K562 (cell line): ENCODE results near the gene BMAL2. TPM values are rescaled to one million over a fixed set of nuclear protein-coding genes. Genes with fewer than 3 reads are reported as not detected.

ENCODE experiments used
- ATAC-seq: fragments of 200-7000 bp; cut with Tn5 transposase; 3 replicates; pipeline ENCODE4 v1.9.1; 2020; ENCODE audit warnings: moderate library complexity
- BruUV-seq: library from RNA; stranded (reverse); fragments of 400-500 nt; replicated peaks from 2 replicates; lab custom pipeline; 2021; lab: Mats Ljungman, UMichigan
- CTCF ChIA-PET: fragments of 300-600 bp; formaldehyde crosslinking; extraction: SDS; loops from one replicate; lab custom pipeline; 2021; ENCODE audit warnings: low intra/inter-chr PET ratio; lab: Yijun Ruan, JAX
- POLR2A ChIA-PET: fragments of 300-600, 350-650 bp; sonication (Branson Sonifier 250); formaldehyde crosslinking; extraction: SDS; loops from one replicate; lab custom pipeline; 2021; ENCODE audit warnings: antibody characterized with exemption, inconsistent platforms; lab: Yijun Ruan, JAX
- DNase-seq, 4 experiments: peaks; one replicate each; pipeline versions ENCODE4 v3.0.0 to v3.0.0-alpha.2; 2011 to 2018; ENCODE audit warnings: low spot score in 3 of 4, mixed read lengths in 3 of 4; ENCODE audit errors: extremely low read depth in 1 of 4
- FAIRE-seq: peaks from 2 replicates; lab custom pipeline; 2011; peaks lifted over from hg19 to GRCh38; lab: Jason Lieb, UNC
- H2AFZ ChIP-seq: 2 replicates; pipeline ENCODE4 v1.6.0; 2011; ENCODE audit warnings: low read depth, low read length, control low read depth, inconsistent platforms
- H3K27ac ChIP-seq: fragments of 200-600 bp; 3 replicates; pipeline ENCODE4 v1.8.0; 2011; ENCODE audit warnings: low read depth, mild to moderate bottlenecking, control low read depth, inconsistent platforms, low read length, moderate library complexity, mixed read lengths; ENCODE audit errors: extremely low read depth
- H3K27me3 ChIP-seq, 2 experiments: fragments of 300-600 bp in 1 of 2; 2 replicates in 1 of 2; 3 replicates in 1 of 2; pipeline versions ENCODE4 v1.6.0 to v1.8.0; 2011; ENCODE audit warnings: inconsistent platforms in 2 of 2, low read length in 2 of 2, mild to moderate bottlenecking in 1 of 2, mixed read lengths in 1 of 2, moderate library complexity in 1 of 2; ENCODE audit not compliant: control insufficient read depth in 2 of 2, insufficient read depth in 2 of 2
- H3K36me3 ChIP-seq: fragments of 300-600 bp; 3 replicates; pipeline ENCODE4 v1.8.0; 2011; ENCODE audit warnings: mild to moderate bottlenecking, low read length, inconsistent platforms; ENCODE audit not compliant: control insufficient read depth, insufficient read depth
- H3K4me1 ChIP-seq, 2 experiments: fragments of 200-600 bp in 1 of 2; replicated peaks in 1 of 2; 2 replicates in 1 of 2; 3 replicates in 1 of 2; pipeline versions ENCODE4 v1.5.1 to v1.8.0; 2011; ENCODE audit warnings: inconsistent platforms in 2 of 2, low read length in 2 of 2, mild to moderate bottlenecking in 1 of 2, mixed read lengths in 1 of 2, moderate library complexity in 1 of 2; ENCODE audit not compliant: control insufficient read depth in 2 of 2, insufficient read depth in 2 of 2
- H3K4me2 ChIP-seq: 2 replicates; pipeline ENCODE4 v1.6.1; 2011; ENCODE audit warnings: low read length, control low read depth, inconsistent platforms, mixed read lengths; ENCODE audit not compliant: insufficient read depth
- H3K4me3 ChIP-seq: fragments of 200-600 bp; sonication (generic), shearing (Covaris generic); 2 replicates; pipeline ENCODE4 v1.5.1; 2016; ENCODE audit warnings: control low read depth, inconsistent platforms
- H3K79me2 ChIP-seq: fragments of 200-600 bp; 3 replicates; pipeline ENCODE4 v1.8.0; 2011; ENCODE audit warnings: low read length, inconsistent platforms; ENCODE audit not compliant: control insufficient read depth, insufficient read depth
- H3K9ac ChIP-seq, 2 experiments: 2 replicates each; pipeline versions ENCODE4 v1.6.0 to v1.6.1; 2011; ENCODE audit warnings: low read depth in 2 of 2, low read length in 2 of 2, control low read depth in 1 of 2, inconsistent platforms in 1 of 2, mild to moderate bottlenecking in 1 of 2, mixed read lengths in 1 of 2; ENCODE audit not compliant: insufficient read depth in 1 of 2
- H3K9me1 ChIP-seq: one replicate; pipeline ENCODE4 v1.6.0; 2011; ENCODE audit warnings: inconsistent platforms, mild to moderate bottlenecking, low read length, moderate library complexity; ENCODE audit not compliant: control insufficient read depth, insufficient read depth
- H3K9me3 ChIP-seq: replicated peaks from 2 replicates; pipeline ENCODE4 v1.5.1; 2011; ENCODE audit warnings: low read depth, low read length, inconsistent platforms; ENCODE audit not compliant: control insufficient read depth, insufficient read depth
- H4K20me1 ChIP-seq: replicated peaks from 2 replicates; pipeline ENCODE4 v1.6.1; 2011; ENCODE audit warnings: low read length, inconsistent platforms, mixed read lengths; ENCODE audit not compliant: control insufficient read depth, insufficient read depth
- CBX8 ChIP-seq: fragments of 200-600 bp; sonication (generic); IDR thresholded peaks from 2 replicates; pipeline ENCODE4 v1.6.1; 2012; ENCODE audit warnings: borderline replicate concordance, mixed run types, low read depth, mild to moderate bottlenecking, moderate library complexity, mixed read lengths, low read length, control low read depth, inconsistent platforms; ENCODE audit not compliant: poor library complexity, severe bottlenecking; ENCODE audit errors: extremely low read depth
- CSDE1 ChIP-seq, 2 experiments: fragments of 450-650 bp; IDR thresholded peaks; 2 replicates each; pipeline ENCODE4 v1.6.1; 2016; ENCODE audit warnings: mild to moderate bottlenecking in 1 of 2
- GTF2F1 ChIP-seq: IDR thresholded peaks from 2 replicates; pipeline ENCODE4 v1.6.1; 2011; ENCODE audit warnings: low read depth, low read length, improper control_type of control experiment
- JUN ChIP-seq, 2 experiments: sonication (generic) in 1 of 2; formaldehyde crosslinking in 1 of 2; IDR thresholded peaks; 2 replicates each; pipeline versions ENCODE4 v1.6.1 to v1.8.0; 2012 to 2022; ENCODE audit warnings: borderline replicate concordance in 2 of 2, mild to moderate bottlenecking in 2 of 2, improper control_type of control experiment in 1 of 2, low read depth in 1 of 2, low read length in 1 of 2, missing genetic modification reagents in 1 of 2
- NR2C1 ChIP-seq, 2 experiments: fragments of 450-650 bp; IDR thresholded peaks; 2 replicates each; pipeline ENCODE4 v1.6.1; 2017; ENCODE audit warnings: mild to moderate bottlenecking in 2 of 2, antibody characterized with exemption in 1 of 2, inconsistent platforms in 1 of 2, missing compliant biosample characterization in 1 of 2, missing genetic modification characterization in 1 of 2
- POLR2AphosphoS5 ChIP-seq: IDR thresholded peaks from 2 replicates; pipeline ENCODE4 v1.6.1; 2011; ENCODE audit warnings: mild to moderate bottlenecking, low read depth, low read length, moderate library complexity; ENCODE audit not compliant: control insufficient read depth, insufficient read depth
- RBM14 ChIP-seq: fragments of 200-400 bp; formaldehyde crosslinking; IDR thresholded peaks from 2 replicates; pipeline ENCODE4 v1.6.1; 2018; ENCODE audit warnings: low read depth, mild to moderate bottlenecking, low read length, moderate library complexity, borderline replicate concordance; ENCODE audit not compliant: insufficient read depth
- TAF7 ChIP-seq: fragments of 450-650 bp; IDR thresholded peaks from 2 replicates; pipeline ENCODE4 v1.6.1; 2016; ENCODE audit warnings: missing genetic modification characterization, missing compliant biosample characterization
- TAL1 ChIP-seq: fragments of 450-650 bp; IDR thresholded peaks from 2 replicates; pipeline ENCODE4 v1.6.1; 2016; ENCODE audit warnings: mild to moderate bottlenecking
- WGBS: fragments of 100-300 bp; shearing (Covaris generic); methylation state at CpG from one replicate; pipeline ENCODE4 v1.1.6; 2016; ENCODE audit warnings: low coverage, mixed read lengths; ENCODE audit not compliant: insufficient coverage; ENCODE audit errors: missing lambda C conversion rate; 5-methylcytosine and 5-hydroxymethylcytosine counted together
- in situ Hi-C: fragments of 300-500 bp; cut with MboI; formaldehyde crosslinking; loops from 4 replicates; pipeline ENCODE4 v1.15.0; 2018; ENCODE audit warnings: inconsistent platforms, mixed read lengths
- intact Hi-C: fragments of 100-400 bp; cut with micrococcal nuclease; formaldehyde crosslinking; loops from 2 replicates; pipeline ENCODE4 v1.14.2; 2022
- polyA plus RNA-seq, 8 experiments: library from polyadenylated mRNA; depleted of rRNA in 4 of 8; stranded (reverse) in 5 of 8; unstranded in 3 of 8; fragments of >200 nt; fragmentation: Nextera tagmentation in 2 of 8; fragmentation: Illumina TruSeq in 1 of 8; extraction: Ambion mirVana in 2 of 8; extraction: Trizol in 1 of 8; gene quantifications; 2 replicates each; pipeline versions ENCODE4 v1.2.1 to v1.2.3, GENCODE V29; 2011 to 2014; ENCODE audit warnings: inconsistent platforms in 1 of 8, missing spikeins in 1 of 8
- total RNA-seq, 7 experiments: library from RNA; depleted of rRNA in 6 of 7; stranded (reverse); fragments of >200 nt in 6 of 7; fragmentation: Illumina TruSeq in 2 of 7; extraction: Trizol in 2 of 7; gene quantifications; 2 replicates each; pipeline versions ENCODE4 v1.2.1 to v1.2.3, GENCODE V29; 2011 to 2021; ENCODE audit warnings: low replicate concordance in 1 of 7
- TF ChIP-seq, protein P1 (sequence below): sonication (generic); formaldehyde crosslinking; IDR thresholded peaks from 2 replicates; pipeline ENCODE4 v1.8.1; 2023; ENCODE audit warnings: missing genetic modification reagents, mild to moderate bottlenecking, borderline replicate concordance

BMAL2 gene
- total and polyA plus RNA-seq, 9 of the 15 experiments (the other 6 are each of a cell fraction or from before 2014, with no cell fraction given) = 0.01 to 1.1 (median 0.50) TPM

- intact Hi-C loops = no loop called here
- TF ChIP-seq, protein P1, sequence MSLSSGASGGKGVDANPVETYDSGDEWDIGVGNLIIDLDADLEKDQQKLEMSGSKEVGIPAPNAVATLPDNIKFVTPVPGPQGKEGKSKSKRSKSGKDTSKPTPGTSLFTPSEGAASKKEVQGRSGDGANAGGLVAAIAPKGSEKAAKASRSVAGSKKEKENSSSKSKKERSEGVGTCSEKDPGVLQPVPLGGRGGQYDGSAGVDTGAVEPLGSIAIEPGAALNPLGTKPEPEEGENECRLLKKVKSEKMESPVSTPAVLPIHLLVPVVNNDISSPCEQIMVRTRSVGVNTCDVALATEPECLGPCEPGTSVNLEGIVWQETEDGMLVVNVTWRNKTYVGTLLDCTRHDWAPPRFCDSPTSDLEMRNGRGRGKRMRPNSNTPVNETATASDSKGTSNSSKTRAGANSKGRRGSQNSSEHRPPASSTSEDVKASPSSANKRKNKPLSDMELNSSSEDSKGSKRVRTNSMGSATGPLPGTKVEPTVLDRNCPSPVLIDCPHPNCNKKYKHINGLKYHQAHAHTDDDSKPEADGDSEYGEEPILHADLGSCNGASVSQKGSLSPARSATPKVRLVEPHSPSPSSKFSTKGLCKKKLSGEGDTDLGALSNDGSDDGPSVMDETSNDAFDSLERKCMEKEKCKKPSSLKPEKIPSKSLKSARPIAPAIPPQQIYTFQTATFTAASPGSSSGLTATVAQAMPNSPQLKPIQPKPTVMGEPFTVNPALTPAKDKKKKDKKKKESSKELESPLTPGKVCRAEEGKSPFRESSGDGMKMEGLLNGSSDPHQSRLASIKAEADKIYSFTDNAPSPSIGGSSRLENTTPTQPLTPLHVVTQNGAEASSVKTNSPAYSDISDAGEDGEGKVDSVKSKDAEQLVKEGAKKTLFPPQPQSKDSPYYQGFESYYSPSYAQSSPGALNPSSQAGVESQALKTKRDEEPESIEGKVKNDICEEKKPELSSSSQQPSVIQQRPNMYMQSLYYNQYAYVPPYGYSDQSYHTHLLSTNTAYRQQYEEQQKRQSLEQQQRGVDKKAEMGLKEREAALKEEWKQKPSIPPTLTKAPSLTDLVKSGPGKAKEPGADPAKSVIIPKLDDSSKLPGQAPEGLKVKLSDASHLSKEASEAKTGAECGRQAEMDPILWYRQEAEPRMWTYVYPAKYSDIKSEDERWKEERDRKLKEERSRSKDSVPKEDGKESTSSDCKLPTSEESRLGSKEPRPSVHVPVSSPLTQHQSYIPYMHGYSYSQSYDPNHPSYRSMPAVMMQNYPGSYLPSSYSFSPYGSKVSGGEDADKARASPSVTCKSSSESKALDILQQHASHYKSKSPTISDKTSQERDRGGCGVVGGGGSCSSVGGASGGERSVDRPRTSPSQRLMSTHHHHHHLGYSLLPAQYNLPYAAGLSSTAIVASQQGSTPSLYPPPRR = no peak
- TF ChIP-seq POLR2AphosphoS5 (no peak), CSDE1 (IDR thresholded peaks at IDR 0.05) (no peak), JUN (IDR thresholded peaks at IDR 0.05; ENCODE audit: borderline replicate concordance, low read depth, low read length) (no peak), JUN (CRISPR knock-in tag; IDR thresholded peaks at IDR 0.05; ENCODE audit: borderline replicate concordance) (no peak), NR2C1 (IDR thresholded peaks at IDR 0.05) (no peak), NR2C1 (tag; IDR thresholded peaks at IDR 0.05) (no peak), GTF2F1 (no peak), CBX8 (no peak), TAF7 (tag) (no peak), RBM14 (no peak), TAL1 (no peak)
- ATAC-seq = no peak
- DNase-seq = no peak
- Histone ChIP-seq H2AFZ (no peak overlapping the region), H3K4me3 (no peak overlapping the region), H3K4me1 (no peaks in the 10 kb centered on the region), H3K27me3 (peaks cover 0 to 3% of the 10 kb centered on the region in 2 experiments; a peak in 1 of 5 replicates), H3K9me1 (no peaks in the 10 kb centered on the region), H3K9ac (no peak overlapping the region), H3K9me3 (no peaks in the 10 kb centered on the region), H3K79me2 (no peaks in the 10 kb centered on the region), H3K4me2 (no peak overlapping the region), H3K36me3 (no peaks in the 10 kb centered on the region), H4K20me1 (no peaks in the 10 kb centered on the region), H3K27ac (no peak overlapping the region)
- no peak for FAIRE-seq
- 0% methylated on average over 2 of the region's 2 CpGs for WGBS
- in situ Hi-C loops = loop anchor here (5.0 kb wide), 1 partner anchor 35 kb away; no protein-coding TSS in a partner anchor
- ChIA-PET POLR2A (no interaction called here), CTCF (no interaction called here)
- BruUV-seq = no TSS peak
Measured at GRCh38 chr12:27347779-27348178, 15.1 kb downstream of the BMAL2 start.
